K562 (cell line): ENCODE results near the gene NAP1L4. TPM values are rescaled to one million over a fixed set of nuclear protein-coding genes. Genes with fewer than 3 reads are reported as not detected.

Experiments
- ATAC-seq: fragments of 200-7000 bp; cut with Tn5 transposase; 3 replicates; pipeline ENCODE4 v1.9.1; 2020; ENCODE audit warnings: moderate library complexity
- BruUV-seq: library from RNA; stranded (reverse); fragments of 400-500 nt; replicated peaks from 2 replicates; lab custom pipeline; 2021; lab: Mats Ljungman, UMichigan
- CTCF ChIA-PET: fragments of 300-600 bp; formaldehyde crosslinking; extraction: SDS; loops from one replicate; lab custom pipeline; 2021; ENCODE audit warnings: low intra/inter-chr PET ratio; lab: Yijun Ruan, JAX
- POLR2A ChIA-PET: fragments of 300-600, 350-650 bp; sonication (Branson Sonifier 250); formaldehyde crosslinking; extraction: SDS; loops from one replicate; lab custom pipeline; 2021; ENCODE audit warnings: antibody characterized with exemption, inconsistent platforms; lab: Yijun Ruan, JAX
- DNase-seq, 4 experiments: peaks; one replicate each; pipeline versions ENCODE4 v3.0.0 to v3.0.0-alpha.2; 2011 to 2018; ENCODE audit warnings: low spot score in 3 of 4, mixed read lengths in 3 of 4; ENCODE audit errors: extremely low read depth in 1 of 4
- FAIRE-seq: peaks from 2 replicates; lab custom pipeline; 2011; peaks lifted over from hg19 to GRCh38; lab: Jason Lieb, UNC
- H2AFZ ChIP-seq: 2 replicates; pipeline ENCODE4 v1.6.0; 2011; ENCODE audit warnings: low read depth, low read length, control low read depth, inconsistent platforms
- H3K27ac ChIP-seq: fragments of 200-600 bp; 3 replicates; pipeline ENCODE4 v1.8.0; 2011; ENCODE audit warnings: low read depth, mild to moderate bottlenecking, control low read depth, inconsistent platforms, low read length, moderate library complexity, mixed read lengths; ENCODE audit errors: extremely low read depth
- H3K27me3 ChIP-seq, 2 experiments: fragments of 300-600 bp in 1 of 2; 2 replicates in 1 of 2; 3 replicates in 1 of 2; pipeline versions ENCODE4 v1.6.0 to v1.8.0; 2011; ENCODE audit warnings: inconsistent platforms in 2 of 2, low read length in 2 of 2, mild to moderate bottlenecking in 1 of 2, mixed read lengths in 1 of 2, moderate library complexity in 1 of 2; ENCODE audit not compliant: control insufficient read depth in 2 of 2, insufficient read depth in 2 of 2
- H3K36me3 ChIP-seq: fragments of 300-600 bp; 3 replicates; pipeline ENCODE4 v1.8.0; 2011; ENCODE audit warnings: mild to moderate bottlenecking, low read length, inconsistent platforms; ENCODE audit not compliant: control insufficient read depth, insufficient read depth
- H3K4me1 ChIP-seq, 2 experiments: fragments of 200-600 bp in 1 of 2; replicated peaks in 1 of 2; 2 replicates in 1 of 2; 3 replicates in 1 of 2; pipeline versions ENCODE4 v1.5.1 to v1.8.0; 2011; ENCODE audit warnings: inconsistent platforms in 2 of 2, low read length in 2 of 2, mild to moderate bottlenecking in 1 of 2, mixed read lengths in 1 of 2, moderate library complexity in 1 of 2; ENCODE audit not compliant: control insufficient read depth in 2 of 2, insufficient read depth in 2 of 2
- H3K4me2 ChIP-seq: 2 replicates; pipeline ENCODE4 v1.6.1; 2011; ENCODE audit warnings: low read length, control low read depth, inconsistent platforms, mixed read lengths; ENCODE audit not compliant: insufficient read depth
- H3K4me3 ChIP-seq: fragments of 200-600 bp; sonication (generic), shearing (Covaris generic); 2 replicates; pipeline ENCODE4 v1.5.1; 2016; ENCODE audit warnings: control low read depth, inconsistent platforms
- H3K79me2 ChIP-seq: fragments of 200-600 bp; 3 replicates; pipeline ENCODE4 v1.8.0; 2011; ENCODE audit warnings: low read length, inconsistent platforms; ENCODE audit not compliant: control insufficient read depth, insufficient read depth
- H3K9ac ChIP-seq, 2 experiments: 2 replicates each; pipeline versions ENCODE4 v1.6.0 to v1.6.1; 2011; ENCODE audit warnings: low read depth in 2 of 2, low read length in 2 of 2, control low read depth in 1 of 2, inconsistent platforms in 1 of 2, mild to moderate bottlenecking in 1 of 2, mixed read lengths in 1 of 2; ENCODE audit not compliant: insufficient read depth in 1 of 2
- H3K9me1 ChIP-seq: one replicate; pipeline ENCODE4 v1.6.0; 2011; ENCODE audit warnings: inconsistent platforms, mild to moderate bottlenecking, low read length, moderate library complexity; ENCODE audit not compliant: control insufficient read depth, insufficient read depth
- H3K9me3 ChIP-seq: replicated peaks from 2 replicates; pipeline ENCODE4 v1.5.1; 2011; ENCODE audit warnings: low read depth, low read length, inconsistent platforms; ENCODE audit not compliant: control insufficient read depth, insufficient read depth
- H4K20me1 ChIP-seq: replicated peaks from 2 replicates; pipeline ENCODE4 v1.6.1; 2011; ENCODE audit warnings: low read length, inconsistent platforms, mixed read lengths; ENCODE audit not compliant: control insufficient read depth, insufficient read depth
- CEBPB ChIP-seq: fragments of 450-650 bp; IDR thresholded peaks from 2 replicates; pipeline ENCODE4 v1.6.1; 2016; ENCODE audit warnings: missing genetic modification characterization, missing compliant biosample characterization
- CEBPG ChIP-seq, 3 experiments: fragments of 200-800 bp in 1 of 3; sonication (Bioruptor generic) in 1 of 3; sonication (generic) in 1 of 3; formaldehyde crosslinking in 1 of 3; IDR thresholded peaks in 2 of 3; conservative IDR thresholded peaks in 1 of 3; 2 replicates each; pipeline versions ENCODE4 v1.6.1 to v1.8.0; 2016 to 2022; ENCODE audit warnings: missing compliant biosample characterization in 2 of 3, missing genetic modification characterization in 2 of 3, mild to moderate bottlenecking in 1 of 3, missing genetic modification reagents in 1 of 3
- FIP1L1 ChIP-seq: fragments of 200-400 bp; formaldehyde crosslinking; IDR thresholded peaks from 2 replicates; pipeline ENCODE4 v1.6.1; 2018; ENCODE audit warnings: mild to moderate bottlenecking, low read depth, low read length; ENCODE audit not compliant: poor library complexity, severe bottlenecking
- HEY1 ChIP-seq: fragments of 250-450 bp; sonication (Bioruptor Pico); IDR thresholded peaks from 2 replicates; pipeline ENCODE4 v1.5.0; 2020; ENCODE audit warnings: mild to moderate bottlenecking, moderate library complexity, borderline replicate concordance
- HNRNPUL1 ChIP-seq: fragments of 200-400 bp; formaldehyde crosslinking; IDR thresholded peaks from 2 replicates; pipeline ENCODE4 v1.6.1; 2017; ENCODE audit warnings: low read length
- MCM2 ChIP-seq: fragments of 450-650 bp; IDR thresholded peaks from 2 replicates; pipeline ENCODE4 v1.6.1; 2017; ENCODE audit warnings: low read depth, mild to moderate bottlenecking
- POLR2G ChIP-seq: fragments of 200-400 bp; formaldehyde crosslinking; IDR thresholded peaks from 2 replicates; pipeline ENCODE4 v1.6.1; 2017; ENCODE audit warnings: low read depth, mild to moderate bottlenecking, antibody characterized with exemption, low read length, moderate library complexity
- WGBS: fragments of 100-300 bp; shearing (Covaris generic); methylation state at CpG from one replicate; pipeline ENCODE4 v1.1.6; 2016; ENCODE audit warnings: low coverage, mixed read lengths; ENCODE audit not compliant: insufficient coverage; ENCODE audit errors: missing lambda C conversion rate; 5-methylcytosine and 5-hydroxymethylcytosine counted together
- in situ Hi-C: fragments of 300-500 bp; cut with MboI; formaldehyde crosslinking; loops from 4 replicates; pipeline ENCODE4 v1.15.0; 2018; ENCODE audit warnings: inconsistent platforms, mixed read lengths
- intact Hi-C: fragments of 100-400 bp; cut with micrococcal nuclease; formaldehyde crosslinking; loops from 2 replicates; pipeline ENCODE4 v1.14.2; 2022
- polyA plus RNA-seq, 8 experiments: library from polyadenylated mRNA; depleted of rRNA in 4 of 8; stranded (reverse) in 5 of 8; unstranded in 3 of 8; fragments of >200 nt; fragmentation: Nextera tagmentation in 2 of 8; fragmentation: Illumina TruSeq in 1 of 8; extraction: Ambion mirVana in 2 of 8; extraction: Trizol in 1 of 8; gene quantifications; 2 replicates each; pipeline versions ENCODE4 v1.2.1 to v1.2.3, GENCODE V29; 2011 to 2014; ENCODE audit warnings: inconsistent platforms in 1 of 8, missing spikeins in 1 of 8
- total RNA-seq, 7 experiments: library from RNA; depleted of rRNA in 6 of 7; stranded (reverse); fragments of >200 nt in 6 of 7; fragmentation: Illumina TruSeq in 2 of 7; extraction: Trizol in 2 of 7; gene quantifications; 2 replicates each; pipeline versions ENCODE4 v1.2.1 to v1.2.3, GENCODE V29; 2011 to 2021; ENCODE audit warnings: low replicate concordance in 1 of 7
- TF ChIP-seq, protein P1 (sequence below): fragments of 250-450 bp; sonication (Bioruptor Pico); IDR thresholded peaks from 2 replicates; pipeline ENCODE4 v1.5.1; 2021; ENCODE audit warnings: mild to moderate bottlenecking

The NAP1L4 gene
- total and polyA plus RNA-seq, 9 of the 15 experiments (the other 6 are each of a cell fraction or from before 2014, with no cell fraction given): 34.1 to 237 (median 179) TPM

DNA sequence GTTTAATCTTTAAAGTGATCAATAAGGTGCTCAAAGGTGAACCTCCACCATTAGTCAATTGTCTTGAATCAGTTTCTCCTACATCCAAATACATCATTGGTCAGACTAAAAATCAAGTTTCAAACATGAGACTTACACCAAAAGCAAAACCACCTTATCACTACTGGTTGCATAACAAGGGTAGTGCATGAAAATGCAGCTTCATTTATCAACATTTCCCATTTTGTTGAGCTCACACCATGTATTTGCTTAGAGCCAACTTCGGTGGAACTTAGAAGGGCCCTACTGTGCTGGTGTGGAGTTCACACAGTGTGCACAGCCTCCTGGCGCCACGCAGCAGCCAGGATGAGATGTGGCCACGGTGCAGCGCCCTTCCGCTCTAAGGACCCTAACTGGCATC lies 39.8 kb downstream of the NAP1L4 start:
- no peak overlapping the region for H3K9ac ChIP-seq
- H3K27me3 ChIP-seq: no peaks in the 10 kb centered on the region
- H3K79me2 ChIP-seq: peaks cover 6% of the 10 kb centered on the region; the same call in 2 of the 3 replicates
- TF ChIP-seq CEBPB (tag) (peak; percentile 32; the same call in 1 of the 2 replicates), FIP1L1 (no peak), HNRNPUL1 (no peak), CEBPG (CRISPR knock-in tag; IDR thresholded peaks at IDR 0.05) (no peak), CEBPG (tag; conservative IDR thresholded peaks at IDR 0.05 in 1 of 2, IDR thresholded peaks at IDR 0.05 in 1 of 2) (peak in 1 of 2 experiments; percentile 42; a peak in 1 of 4 replicates), MCM2 (no peak), HEY1 (no peak), POLR2G (0 out of 2 replicates have a peak, but pooled peaks have one; percentile 25)
- TF ChIP-seq, protein P1, sequence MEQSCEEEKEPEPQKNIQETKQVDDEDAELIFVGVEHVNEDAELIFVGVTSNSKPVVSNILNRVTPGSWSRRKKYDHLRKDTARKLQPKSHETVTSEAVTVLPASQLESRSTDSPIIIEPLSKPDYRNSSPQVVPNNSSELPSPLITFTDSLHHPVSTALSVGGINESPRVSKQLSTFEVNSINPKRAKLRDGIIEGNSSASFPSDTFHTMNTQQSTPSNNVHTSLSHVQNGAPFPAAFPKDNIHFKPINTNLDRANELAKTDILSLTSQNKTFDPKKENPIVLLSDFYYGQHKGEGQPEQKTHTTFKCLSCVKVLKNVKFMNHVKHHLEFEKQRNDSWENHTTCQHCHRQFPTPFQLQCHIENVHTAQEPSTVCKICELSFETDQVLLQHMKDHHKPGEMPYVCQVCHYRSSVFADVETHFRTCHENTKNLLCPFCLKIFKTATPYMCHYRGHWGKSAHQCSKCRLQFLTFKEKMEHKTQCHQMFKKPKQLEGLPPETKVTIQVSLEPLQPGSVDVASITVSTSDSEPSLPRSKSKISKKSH (CRISPR knock-in tag): no peak
- H3K4me1 ChIP-seq: peaks cover 0 to 9% of the 10 kb centered on the region in 2 experiments; a peak in 2 of 5 replicates
- peak; percentile 54 for FAIRE-seq
- intact Hi-C loops (no loop called here), in situ Hi-C loops (no loop called here)
- ChIA-PET CTCF (no interaction called here), POLR2A (interaction anchor here (1.1 to 4.0 kb wide), 3 partner anchors 9 to 22 kb away, joined by 4 to 33 read pairs (median 6); no protein-coding TSS in a partner anchor)
- H3K27ac ChIP-seq: no peak overlapping the region
- no peak for ATAC-seq
- no peak overlapping the region for H3K4me2 ChIP-seq
- H2AFZ ChIP-seq: no peak overlapping the region
- H3K36me3 ChIP-seq: peaks cover 99% of the 10 kb centered on the region
- BruUV-seq: no TSS peak
- no peak overlapping the region for H3K4me3 ChIP-seq
- H3K9me3 ChIP-seq: no peaks in the 10 kb centered on the region
- no peak for DNase-seq
- H4K20me1 ChIP-seq: peaks cover 8% of the 10 kb centered on the region; the same call in 1 of the 2 replicates
- peaks cover 3% of the 10 kb centered on the region for H3K9me1 ChIP-seq
- 75% methylated on average over 6 of the region's 6 CpGs for WGBS
